SJSA1 (cell line): ENCODE measurements around the gene ZCCHC14. TPM values are rescaled to one million over a fixed set of nuclear protein-coding genes. Genes with fewer than 3 reads are reported as not detected.
"Not testable (repeated sequence)": the region's sequence is repeated elsewhere in the genome, so short reads cannot be mapped to it uniquely, and the experiment has no call there.

Source experiments
- DNase-seq, 2 experiments: peaks; one replicate each; pipeline ENCODE4 v3.0.0-alpha.2; 2015 to 2020; ENCODE audit warnings: low spot score in 2 of 2, low read depth in 1 of 2
- H3K27ac ChIP-seq: fragments of 250-450 bp; sonication (Bioruptor Pico); 2 replicates; pipeline ENCODE4 v1.5.1; 2020; ENCODE audit warnings: mild to moderate bottlenecking, moderate library complexity
- H3K27me3 ChIP-seq: fragments of 250-450 bp; sonication (Bioruptor Pico); replicated peaks from 2 replicates; pipeline ENCODE4 v1.5.1; 2020; ENCODE audit warnings: mild to moderate bottlenecking, moderate library complexity
- H3K36me3 ChIP-seq: fragments of 250-450 bp; sonication (Bioruptor Pico); 2 replicates; pipeline ENCODE4 v1.5.1; 2020; ENCODE audit warnings: mild to moderate bottlenecking
- H3K4me1 ChIP-seq: fragments of 250-450 bp; sonication (Bioruptor Pico); replicated peaks from 2 replicates; pipeline ENCODE4 v1.6.1; 2021; ENCODE audit warnings: mild to moderate bottlenecking
- H3K4me3 ChIP-seq: fragments of 250-450 bp; sonication (Bioruptor Pico); 2 replicates; pipeline ENCODE4 v1.5.1; 2020; ENCODE audit warnings: mild to moderate bottlenecking
- H3K9me3 ChIP-seq: fragments of 250-450 bp; sonication (Bioruptor Pico); replicated peaks from 2 replicates; pipeline ENCODE4 v1.5.1; 2020; ENCODE audit warnings: mild to moderate bottlenecking
- total RNA-seq: library from RNA; depleted of rRNA; stranded (reverse); fragments of >200 nt; shearing (Covaris generic); gene quantifications from 2 replicates; pipeline ENCODE4 v1.2.3, GENCODE V29; 2014

The ZCCHC14 gene
- total RNA-seq, 1 experiment from 2014 or later = 10.7 TPM

- peaks cover 21% of the 10 kb centered on the region for H3K4me1 ChIP-seq
- no peaks in the 10 kb centered on the region for H3K27me3 ChIP-seq
- 0 out of 2 replicates have a peak, but pooled peaks cover 3% of the 10 kb centered on the region for H3K9me3 ChIP-seq
- H3K27ac ChIP-seq = no peak overlapping the region
- no peak for DNase-seq
- H3K4me3 ChIP-seq = no peak overlapping the region
- H3K36me3 ChIP-seq = no peaks in the 10 kb centered on the region
Observed at GRCh38 chr16:87498324-87499188, 5.7 kb upstream of the ZCCHC14 start.

GRCh38 chr16:87497767-87498290, 5.0 kb upstream of the ZCCHC14 start:
- not testable (repeated sequence) for H3K4me3 ChIP-seq, H3K9me3 ChIP-seq, H3K36me3 ChIP-seq, H3K27ac ChIP-seq, H3K27me3 ChIP-seq, DNase-seq
- peaks cover 26% of the 10 kb centered on the region for H3K4me1 ChIP-seq

GRCh38 chr16:87497023-87497766, 4.4 kb upstream of the ZCCHC14 start:
- peaks cover 26% of the 10 kb centered on the region for H3K4me1 ChIP-seq
- not testable (repeated sequence) for H3K9me3 ChIP-seq, H3K27ac ChIP-seq, H3K4me3 ChIP-seq, DNase-seq, H3K27me3 ChIP-seq, H3K36me3 ChIP-seq

- H3K27me3 ChIP-seq = no peaks in the 10 kb centered on the region
- H3K4me1 ChIP-seq = peaks cover 31% of the 10 kb centered on the region
- no peaks in the 10 kb centered on the region for H3K9me3 ChIP-seq
- H3K27ac ChIP-seq = no peak overlapping the region
- no peak overlapping the region for H3K4me3 ChIP-seq
- DNase-seq = no peak
- peaks cover 5% of the 10 kb centered on the region for H3K36me3 ChIP-seq
Observed at GRCh38 chr16:87496447-87496801, 3.6 kb upstream of the ZCCHC14 start.

- no peak for DNase-seq
- no peak overlapping the region for H3K27ac ChIP-seq
- H3K9me3 ChIP-seq = no peaks in the 10 kb centered on the region
Observed at GRCh38 chr16:87495578-87496446, 3.0 kb upstream of the ZCCHC14 start.

GRCh38 chr16:87493608-87494280, 920 bp upstream of the ZCCHC14 start:
- Histone ChIP-seq H3K27me3 (no peaks in the 10 kb centered on the region), H3K9me3 (no peaks in the 10 kb centered on the region), H3K4me3 (peak overlapping the region; percentile 81), H3K27ac (no peak overlapping the region), H3K36me3 (peaks cover 12% of the 10 kb centered on the region), H3K4me1 (peaks cover 37% of the 10 kb centered on the region)
- no peak for DNase-seq

More at GRCh38 chr16:87495578-87496446, 3.0 kb upstream of the ZCCHC14 start:
- Histone ChIP-seq H3K4me1 (peaks cover 37% of the 10 kb centered on the region), H3K4me3 (no peak overlapping the region), H3K27me3 (no peaks in the 10 kb centered on the region), H3K36me3 (peaks cover 11% of the 10 kb centered on the region)

GRCh38 chr16:87492291-87492630, 563 bp downstream of the ZCCHC14 start:
- peak overlapping the region; percentile 81 for H3K4me3 ChIP-seq

GRCh38 chr16:87491522-87492290, 1.1 kb downstream of the ZCCHC14 start:
- no peak overlapping the region for H3K27ac ChIP-seq
- H3K27me3 ChIP-seq = no peaks in the 10 kb centered on the region

More at GRCh38 chr16:87492291-87492630, 563 bp downstream of the ZCCHC14 start:
- H3K27me3 ChIP-seq = no peaks in the 10 kb centered on the region
- H3K27ac ChIP-seq = no peak overlapping the region
- DNase-seq = no peak
- H3K36me3 ChIP-seq = peaks cover 12% of the 10 kb centered on the region
- peaks cover 34% of the 10 kb centered on the region for H3K4me1 ChIP-seq
- no peaks in the 10 kb centered on the region for H3K9me3 ChIP-seq

GRCh38 chr16:87490799-87491521, 1.9 kb downstream of the ZCCHC14 start:
- not testable (repeated sequence) for H3K27ac ChIP-seq, H3K9me3 ChIP-seq, DNase-seq, H3K4me3 ChIP-seq, H3K27me3 ChIP-seq
- H3K4me1 ChIP-seq = peaks cover 34% of the 10 kb centered on the region
- H3K36me3 ChIP-seq = peaks cover 12% of the 10 kb centered on the region

More at GRCh38 chr16:87491522-87492290, 1.1 kb downstream of the ZCCHC14 start:
- Histone ChIP-seq H3K4me3 (peak overlapping the region; percentile 36), H3K4me1 (peaks cover 34% of the 10 kb centered on the region), H3K9me3 (no peaks in the 10 kb centered on the region), H3K36me3 (peaks cover 12% of the 10 kb centered on the region)
- no peak for DNase-seq

- Histone ChIP-seq H3K4me3 (no peak overlapping the region), H3K36me3 (peaks cover 12% of the 10 kb centered on the region), H3K9me3 (no peaks in the 10 kb centered on the region), H3K27me3 (no peaks in the 10 kb centered on the region), H3K4me1 (peaks cover 39% of the 10 kb centered on the region), H3K27ac (no peak overlapping the region)
- no peak for DNase-seq
Observed at GRCh38 chr16:87490096-87490798, 2.6 kb downstream of the ZCCHC14 start.

- Histone ChIP-seq H3K27ac (no peak overlapping the region), H3K4me3 (no peak overlapping the region), H3K9me3 (no peaks in the 10 kb centered on the region), H3K4me1 (peaks cover 39% of the 10 kb centered on the region), H3K36me3 (peaks cover 12% of the 10 kb centered on the region), H3K27me3 (no peaks in the 10 kb centered on the region)
- no peak for DNase-seq
Observed at GRCh38 chr16:87489434-87490045, 3.3 kb downstream of the ZCCHC14 start.
